Pons (tissue), 1 donor: ENCODE data around the gene APOBEC3H.

Source experiments
- DNase-seq: peaks from one replicate; pipeline ENCODE4 v3.0.0-alpha.2; 2016; ENCODE audit warnings: low spot score

APOBEC3H gene

GRCh38 chr22:39110631-39111561, 13.9 kb downstream of the APOBEC3H start:
- DNase-seq, result no peak

GRCh38 chr22:39114112-39114511, 17.1 kb downstream of the APOBEC3H start:
- DNase-seq, result no peak

- DNase-seq, result no peak
Observed at GRCh38 chr22:39115570-39115969, 18.5 kb downstream of the APOBEC3H start.

- DNase-seq, result no peak
Observed at GRCh38 chr22:39115977-39116621, 19.1 kb downstream of the APOBEC3H start.

- DNase-seq, result peak; percentile 52
Observed at GRCh38 chr22:39117585-39118191, 20.6 kb downstream of the APOBEC3H start.

- no peak for DNase-seq
Observed at GRCh38 chr22:39120983-39121382, 23.9 kb downstream of the APOBEC3H start.

- DNase-seq, result no peak
Observed at GRCh38 chr22:39122772-39123470, 25.9 kb downstream of the APOBEC3H start.

GRCh38 chr22:39123751-39124581, 26.9 kb downstream of the APOBEC3H start:
- no peak for DNase-seq

- DNase-seq, result no peak
Observed at GRCh38 chr22:39125622-39126021, 28.6 kb downstream of the APOBEC3H start.

- no peak for DNase-seq
Observed at GRCh38 chr22:39128508-39128907, 31.5 kb downstream of the APOBEC3H start.

GRCh38 chr22:39129081-39129480, 32.0 kb downstream of the APOBEC3H start:
- DNase-seq, result no peak

GRCh38 chr22:39129746-39130145, 32.7 kb downstream of the APOBEC3H start:
- DNase-seq, result no peak

GRCh38 chr22:39130152-39130704, 33.2 kb downstream of the APOBEC3H start:
- no peak for DNase-seq

- no peak for DNase-seq
Observed at GRCh38 chr22:39130892-39131855, 34.1 kb downstream of the APOBEC3H start.

- DNase-seq, result no peak
Observed at GRCh38 chr22:39132281-39132680, 35.2 kb downstream of the APOBEC3H start.

GRCh38 chr22:39132871-39133524, 36.0 kb downstream of the APOBEC3H start:
- no peak for DNase-seq

GRCh38 chr22:39133871-39134270, 36.8 kb downstream of the APOBEC3H start:
- DNase-seq, result no peak

- DNase-seq, result no peak
Observed at GRCh38 chr22:39134366-39135091, 37.5 kb downstream of the APOBEC3H start.
